ENCODE data around the gene SIDT1. TPM values are rescaled to one million over a fixed set of nuclear protein-coding genes. Genes with fewer than 3 reads are reported as not detected.

Gene SIDT1
- total RNA-seq, result not detected in 3 replicates
- long read RNA-seq, result 0 reads

DNA sequence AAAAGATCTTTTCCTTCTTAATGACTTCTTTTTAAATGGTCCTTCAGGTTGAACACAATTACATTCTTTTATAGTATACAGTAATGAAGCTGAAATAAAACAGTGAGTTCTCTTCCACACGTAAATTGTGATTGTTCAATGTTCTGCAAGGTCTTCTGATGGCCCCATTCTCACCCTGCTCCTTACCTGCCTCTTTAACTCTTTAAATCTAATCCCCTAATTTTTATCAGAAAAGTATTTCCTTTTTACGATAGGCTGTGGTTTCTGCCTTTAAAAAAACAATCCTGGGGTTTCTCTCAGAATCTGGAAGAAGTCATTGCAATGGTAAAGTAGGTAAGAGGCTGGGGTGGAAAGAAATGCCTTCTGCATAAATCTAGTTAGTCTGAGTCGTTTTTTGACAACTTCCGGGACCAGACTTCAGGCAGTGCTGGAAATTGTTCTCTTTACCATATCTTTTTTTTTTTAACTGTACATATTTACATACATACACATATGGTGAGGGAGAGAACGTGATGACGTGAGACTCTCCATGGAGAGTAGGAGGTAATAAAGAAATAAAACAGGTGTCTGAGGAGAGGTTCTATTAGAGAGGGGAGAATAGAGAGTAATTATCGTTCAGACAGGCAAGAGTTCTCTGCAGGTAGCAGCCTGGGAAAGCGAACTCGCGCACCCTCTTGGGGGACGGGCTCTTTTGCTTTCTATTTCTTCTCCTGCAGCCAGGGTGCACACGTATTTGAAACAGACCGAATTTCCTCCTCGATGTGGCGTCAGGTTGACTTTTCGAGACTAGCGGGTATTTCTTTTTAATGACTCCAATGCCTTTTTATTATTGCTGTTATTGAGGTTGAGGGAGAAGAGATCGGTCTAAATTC lies at the start of gene SIDT1:
Gene SIDT1 (plus strand): TSS at position 730 of the 872 bp plus-strand sequence. CDS start 467 bp downstream, outside the sequence.
- TF ChIP-seq, protein P1, sequence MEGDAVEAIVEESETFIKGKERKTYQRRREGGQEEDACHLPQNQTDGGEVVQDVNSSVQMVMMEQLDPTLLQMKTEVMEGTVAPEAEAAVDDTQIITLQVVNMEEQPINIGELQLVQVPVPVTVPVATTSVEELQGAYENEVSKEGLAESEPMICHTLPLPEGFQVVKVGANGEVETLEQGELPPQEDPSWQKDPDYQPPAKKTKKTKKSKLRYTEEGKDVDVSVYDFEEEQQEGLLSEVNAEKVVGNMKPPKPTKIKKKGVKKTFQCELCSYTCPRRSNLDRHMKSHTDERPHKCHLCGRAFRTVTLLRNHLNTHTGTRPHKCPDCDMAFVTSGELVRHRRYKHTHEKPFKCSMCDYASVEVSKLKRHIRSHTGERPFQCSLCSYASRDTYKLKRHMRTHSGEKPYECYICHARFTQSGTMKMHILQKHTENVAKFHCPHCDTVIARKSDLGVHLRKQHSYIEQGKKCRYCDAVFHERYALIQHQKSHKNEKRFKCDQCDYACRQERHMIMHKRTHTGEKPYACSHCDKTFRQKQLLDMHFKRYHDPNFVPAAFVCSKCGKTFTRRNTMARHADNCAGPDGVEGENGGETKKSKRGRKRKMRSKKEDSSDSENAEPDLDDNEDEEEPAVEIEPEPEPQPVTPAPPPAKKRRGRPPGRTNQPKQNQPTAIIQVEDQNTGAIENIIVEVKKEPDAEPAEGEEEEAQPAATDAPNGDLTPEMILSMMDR (IDR thresholded peaks at IDR 0.05), result no peak
- peaks cover 26% of the 10 kb centered on the region for H3K4me1 Mint-ChIP-seq (ENCODE audit: low read depth)
- no peaks in the 10 kb centered on the region for H3K9me3 Mint-ChIP-seq (ENCODE audit: low read depth)
- H3K4me3 Mint-ChIP-seq (ENCODE audit: unreplicated experiment), result peak within 1 kb of the TSS; percentile 85
- no peak for DNase-seq (ENCODE audit: low spot score)
- no peak within 1 kb of the TSS for H3K27ac Mint-ChIP-seq (ENCODE audit: unreplicated experiment)
- peaks cover 4% of the 10 kb centered on the region for H3K36me3 Mint-ChIP-seq (ENCODE audit: low read depth)
- H3K27me3 Mint-ChIP-seq (ENCODE audit: low read depth), result peaks cover 73% of the 10 kb centered on the region

DNA sequence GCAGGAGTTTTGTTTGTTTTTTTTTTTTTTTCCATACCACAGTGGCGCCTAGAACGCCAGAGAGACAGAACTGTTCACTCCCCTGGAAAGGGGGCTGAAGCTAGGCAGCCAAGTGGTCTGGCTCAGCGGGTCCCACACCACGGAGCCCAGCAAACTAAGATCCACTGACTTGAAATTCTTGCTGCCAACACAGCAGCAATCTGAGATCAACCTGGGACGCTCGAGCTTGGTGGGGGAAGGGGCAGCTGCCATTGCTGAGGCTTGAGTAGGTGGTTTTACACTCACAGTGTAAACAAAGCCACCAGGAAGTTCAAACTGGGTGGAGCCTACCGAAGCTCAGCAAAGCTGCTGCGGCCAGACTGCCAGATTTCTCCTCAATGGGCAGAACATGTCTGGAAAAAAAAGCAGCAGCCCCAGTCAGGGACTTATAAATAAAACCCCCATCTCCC lies 47.2 kb upstream of the SIDT1 start:
- no peaks in the 10 kb centered on the region for H3K4me1 Mint-ChIP-seq (ENCODE audit: low read depth)
- no peaks in the 10 kb centered on the region for H3K27me3 Mint-ChIP-seq (ENCODE audit: low read depth)
- peaks cover 6% of the 10 kb centered on the region for H3K9me3 Mint-ChIP-seq (ENCODE audit: low read depth)
- DNase-seq (ENCODE audit: low spot score), result no peak
- H3K36me3 Mint-ChIP-seq (ENCODE audit: low read depth), result peaks cover 18% of the 10 kb centered on the region
- no peak overlapping the region for H3K4me3 Mint-ChIP-seq (ENCODE audit: unreplicated experiment)
- no peak overlapping the region for H3K27ac Mint-ChIP-seq (ENCODE audit: unreplicated experiment)
- TF ChIP-seq, protein P1 (IDR thresholded peaks at IDR 0.05), result no peak

DNA sequence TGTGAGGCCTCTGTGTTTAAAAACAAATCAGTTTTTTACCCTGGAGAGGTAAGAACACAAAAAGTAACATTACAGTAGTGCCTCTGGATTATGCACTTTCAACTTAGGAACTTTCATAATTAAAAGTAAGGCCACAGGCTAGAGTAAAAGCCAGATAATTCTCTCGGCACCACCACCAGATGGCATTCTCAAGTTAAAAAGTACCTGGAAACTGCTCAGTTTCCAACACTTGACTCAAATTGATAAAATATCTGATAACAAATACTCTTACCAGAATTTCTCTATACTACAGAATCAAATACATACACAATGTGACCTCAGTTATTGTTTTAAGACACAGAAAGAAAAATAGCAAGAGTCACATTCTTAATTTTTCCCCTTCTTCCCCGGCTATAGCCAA lies 37.3 kb upstream of the SIDT1 start:
- DNase-seq (ENCODE audit: low spot score), result no peak
- peaks cover 15% of the 10 kb centered on the region for H3K4me1 Mint-ChIP-seq (ENCODE audit: low read depth)
- no peak overlapping the region for H3K4me3 Mint-ChIP-seq (ENCODE audit: unreplicated experiment)
- H3K27me3 Mint-ChIP-seq (ENCODE audit: low read depth), result no peaks in the 10 kb centered on the region
- peaks cover 6% of the 10 kb centered on the region for H3K36me3 Mint-ChIP-seq (ENCODE audit: low read depth)
- H3K27ac Mint-ChIP-seq (ENCODE audit: unreplicated experiment), result no peak overlapping the region
- no peaks in the 10 kb centered on the region for H3K9me3 Mint-ChIP-seq (ENCODE audit: low read depth)
- TF ChIP-seq, protein P1 (IDR thresholded peaks at IDR 0.05), result peak; percentile 79

DNA sequence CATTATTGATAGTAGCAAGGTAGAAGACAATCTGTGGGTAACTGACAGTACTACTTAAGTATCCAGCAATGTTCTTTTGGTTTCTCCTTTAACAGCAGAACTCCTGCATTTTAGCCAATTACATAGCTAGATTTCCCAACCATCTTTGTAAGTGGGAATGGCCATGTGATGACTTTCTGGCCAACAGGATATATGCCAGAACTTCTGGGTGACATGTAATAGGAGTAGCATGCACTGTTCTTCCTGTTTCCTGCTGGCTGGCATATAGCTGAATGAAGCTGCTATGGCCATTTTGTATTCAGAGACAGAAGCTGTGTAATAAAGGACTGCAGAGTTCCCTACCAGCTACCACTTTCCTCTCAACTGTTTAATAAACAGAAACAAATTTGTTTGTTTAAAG lies 35.4 kb upstream of the SIDT1 start:
- no peak for DNase-seq (ENCODE audit: low spot score)

More for the DNA sequence above, 35.4 kb upstream of the SIDT1 start:
- no peaks in the 10 kb centered on the region for H3K27me3 Mint-ChIP-seq (ENCODE audit: low read depth)
- H3K36me3 Mint-ChIP-seq (ENCODE audit: low read depth), result peaks cover 1% of the 10 kb centered on the region
- TF ChIP-seq, protein P1 (IDR thresholded peaks at IDR 0.05), result no peak
- no peak overlapping the region for H3K27ac Mint-ChIP-seq (ENCODE audit: unreplicated experiment)
- H3K9me3 Mint-ChIP-seq (ENCODE audit: low read depth), result no peaks in the 10 kb centered on the region
- no peak overlapping the region for H3K4me3 Mint-ChIP-seq (ENCODE audit: unreplicated experiment)
- peaks cover 15% of the 10 kb centered on the region for H3K4me1 Mint-ChIP-seq (ENCODE audit: low read depth)

Data from chondrocyte (in vitro differentiated cells).